G401.6 (cell line): Measurements from ENCODE around the gene CDH23.

ENCODE experiments used
- FAIRE-seq: peaks from 2 replicates; lab custom pipeline; 2012; peaks lifted over from hg19 to GRCh38; lab: Jason Lieb, UNC

The CDH23 gene

GRCh38 chr10:71663311-71663710 is 266.6 kb downstream of the CDH23 start:
- no peak for FAIRE-seq

- no peak for FAIRE-seq
Measured at GRCh38 chr10:71664585-71664984, 267.9 kb downstream of the CDH23 start.

DNA sequence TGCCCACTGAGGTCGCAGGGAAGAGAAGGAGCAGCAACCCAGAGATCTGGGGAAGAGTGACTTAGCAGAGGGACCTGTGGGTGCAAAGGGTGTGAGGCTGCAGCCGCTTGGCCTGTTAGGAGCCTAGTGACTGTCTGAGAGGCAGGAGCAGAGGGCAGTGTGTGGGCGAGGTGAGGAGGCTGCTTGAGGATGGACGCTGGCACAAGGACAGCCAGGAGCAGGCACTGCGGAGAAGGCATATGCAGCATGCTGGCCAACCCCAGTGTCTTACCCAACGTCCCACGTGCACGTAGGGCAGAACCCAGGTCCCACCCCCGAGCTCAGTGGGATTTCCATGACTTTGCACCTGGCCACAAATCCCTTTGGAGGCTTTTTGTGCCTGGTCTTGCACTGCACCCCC is 268.7 kb downstream of the CDH23 start:
- FAIRE-seq, result no peak

- no peak for FAIRE-seq
Measured at GRCh38 chr10:71666639-71667386, 270.1 kb downstream of the CDH23 start.

DNA sequence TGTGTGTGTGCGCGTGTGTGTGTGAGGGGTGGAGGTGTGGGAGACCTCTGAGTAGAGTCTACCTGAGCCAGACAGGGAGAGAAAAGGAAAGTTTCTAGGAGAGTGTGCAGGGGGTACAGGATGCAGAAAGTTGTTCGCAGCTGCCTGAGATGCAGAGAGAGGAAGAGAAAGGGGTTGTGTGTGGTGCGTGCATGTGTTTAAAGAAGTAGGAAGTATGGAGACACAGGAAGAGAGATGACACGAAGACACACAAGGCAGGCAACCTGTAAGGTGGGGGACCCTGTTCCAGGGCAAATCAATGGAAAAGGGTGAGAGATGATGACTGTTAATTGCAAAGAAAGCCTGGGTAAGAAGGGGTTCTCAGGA is 270.6 kb downstream of the CDH23 start:
- FAIRE-seq, result no peak

DNA sequence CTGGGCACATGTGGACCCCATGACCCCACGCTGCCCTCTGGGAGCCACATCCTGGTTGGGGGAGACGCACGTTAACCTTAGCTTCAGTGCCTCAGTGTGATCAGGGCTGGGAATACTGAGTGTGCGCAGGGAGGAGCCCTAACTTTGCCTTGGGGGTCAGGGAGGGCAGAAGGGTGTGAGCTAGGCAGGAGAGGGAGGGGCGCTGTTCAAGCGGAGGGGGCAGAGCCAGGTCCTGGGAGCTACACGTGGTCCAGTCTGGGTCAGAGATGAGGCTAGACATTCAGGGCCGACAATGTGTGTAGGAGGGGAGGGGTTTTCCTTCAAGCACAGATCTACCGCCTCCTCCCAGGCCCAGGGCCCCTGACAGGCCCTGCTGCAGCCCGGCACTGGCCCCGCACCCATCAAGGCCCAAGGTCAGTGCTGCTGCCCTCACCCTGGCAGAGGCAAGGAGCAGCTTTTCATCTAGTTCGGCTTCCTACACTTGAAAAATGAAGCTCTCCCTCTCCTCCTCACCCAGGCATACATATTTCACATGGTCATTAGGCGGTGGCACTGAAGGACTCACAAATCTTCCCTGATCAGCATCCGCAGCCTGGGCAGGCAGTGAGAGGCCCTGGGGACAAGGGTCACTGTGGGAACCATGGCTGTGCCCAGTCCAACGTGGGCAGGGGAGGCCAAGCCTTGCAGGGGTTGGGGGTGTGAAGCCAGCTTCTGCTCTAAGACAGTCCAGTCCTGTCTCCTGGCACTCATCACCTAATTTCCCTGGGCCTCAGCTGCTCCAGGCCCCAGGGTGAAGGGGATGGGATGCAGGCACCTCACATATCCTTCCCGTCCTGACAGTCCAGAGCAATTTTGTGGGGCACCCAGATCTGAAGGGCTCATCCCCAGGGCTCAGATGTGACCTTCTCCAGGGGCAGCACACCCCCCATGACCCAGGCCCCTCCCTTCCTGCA is 275.6 kb downstream of the CDH23 start:
- FAIRE-seq, result no peak

DNA sequence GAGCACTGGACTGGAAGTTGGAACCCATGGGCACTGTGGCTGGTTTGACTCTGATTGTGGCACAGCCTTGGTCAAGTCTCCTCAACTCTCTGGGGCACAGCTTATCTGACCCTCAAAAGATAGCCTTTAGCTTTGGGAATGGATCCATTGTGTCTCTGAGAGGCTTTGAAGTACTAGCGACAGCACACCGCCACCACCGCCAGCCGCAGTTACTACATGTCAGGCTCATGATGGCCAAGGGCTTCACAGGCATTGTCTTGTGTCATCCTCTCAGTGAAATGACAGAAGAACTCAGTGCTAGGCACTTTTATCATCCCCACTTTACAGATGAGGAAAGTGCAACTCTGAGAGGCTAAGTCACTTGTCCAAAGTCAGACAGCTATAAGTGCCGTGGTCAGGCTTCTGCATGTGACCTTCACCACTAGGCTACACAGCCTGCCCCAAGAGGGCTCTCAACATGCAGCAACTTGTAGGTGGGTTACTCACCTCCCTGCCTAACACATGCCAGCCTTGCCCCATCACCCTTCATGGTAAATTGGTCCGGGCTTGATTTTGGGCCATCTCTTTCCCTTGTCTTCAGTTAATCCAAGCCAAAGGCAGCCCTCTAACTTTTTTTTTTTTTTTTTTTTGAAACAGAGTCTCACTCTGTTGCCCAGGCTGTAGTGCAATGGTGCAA is 278.7 kb downstream of the CDH23 start:
- no peak for FAIRE-seq

- FAIRE-seq, result no peak
Measured at GRCh38 chr10:71677261-71677660, 280.5 kb downstream of the CDH23 start.

DNA sequence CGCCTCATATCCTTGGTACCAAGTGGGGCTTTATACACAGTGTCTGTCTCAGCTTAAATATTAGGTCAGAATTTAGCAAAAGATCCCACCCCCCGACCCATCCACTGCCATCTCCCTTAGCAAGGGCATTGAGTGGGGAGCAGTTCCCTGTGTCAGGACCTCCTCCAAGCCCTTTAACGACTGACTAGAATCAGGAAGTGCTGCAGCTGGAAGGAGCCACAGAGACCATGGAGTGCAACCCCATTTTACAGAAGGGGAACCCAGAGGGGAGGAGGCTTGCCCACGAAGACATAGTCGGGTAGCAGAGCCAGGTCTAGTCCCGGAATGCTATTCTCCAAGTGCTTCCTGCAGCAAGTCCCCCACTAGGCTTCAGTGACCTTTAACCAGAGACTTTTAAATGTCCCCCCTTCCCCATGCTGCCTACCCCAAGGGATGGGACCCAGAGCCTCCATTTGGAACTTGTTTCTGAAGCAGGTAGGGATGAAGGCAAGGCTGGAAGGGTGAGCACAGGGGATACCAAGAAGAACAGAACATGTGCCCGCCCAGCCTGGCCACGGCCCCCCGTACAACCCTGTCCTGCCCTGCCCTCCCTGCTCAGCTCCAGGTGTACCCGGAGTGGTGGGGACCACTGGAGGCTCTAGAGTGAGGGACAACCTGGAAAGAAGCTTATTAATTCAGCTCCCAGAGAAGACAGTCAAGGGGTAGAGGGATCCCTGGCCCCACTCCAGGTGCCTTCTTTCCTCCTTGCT is 281.5 kb downstream of the CDH23 start:
- no peak for FAIRE-seq

- FAIRE-seq, result no peak
Measured at GRCh38 chr10:71679425-71679824, 282.7 kb downstream of the CDH23 start.

DNA sequence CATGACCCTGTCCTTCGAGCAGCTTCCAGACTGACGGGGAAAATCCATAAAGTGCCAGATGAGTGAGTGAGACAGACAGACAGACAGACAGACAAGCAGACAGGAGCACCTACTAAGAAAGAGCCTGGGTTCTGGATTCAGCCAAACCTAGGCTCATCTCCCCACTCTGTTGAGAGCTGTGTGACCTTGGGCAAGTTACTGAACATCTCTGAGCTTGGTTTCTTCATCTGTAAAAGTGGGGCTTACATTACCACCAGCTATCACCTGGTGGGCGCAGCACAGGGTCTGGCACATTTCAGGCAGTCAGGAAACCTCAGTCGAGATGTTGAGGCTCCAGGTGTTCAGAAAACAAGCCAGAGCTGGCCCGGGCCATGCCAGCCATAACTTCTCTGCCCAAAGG is 285.3 kb downstream of the CDH23 start:
- FAIRE-seq, result no peak

DNA sequence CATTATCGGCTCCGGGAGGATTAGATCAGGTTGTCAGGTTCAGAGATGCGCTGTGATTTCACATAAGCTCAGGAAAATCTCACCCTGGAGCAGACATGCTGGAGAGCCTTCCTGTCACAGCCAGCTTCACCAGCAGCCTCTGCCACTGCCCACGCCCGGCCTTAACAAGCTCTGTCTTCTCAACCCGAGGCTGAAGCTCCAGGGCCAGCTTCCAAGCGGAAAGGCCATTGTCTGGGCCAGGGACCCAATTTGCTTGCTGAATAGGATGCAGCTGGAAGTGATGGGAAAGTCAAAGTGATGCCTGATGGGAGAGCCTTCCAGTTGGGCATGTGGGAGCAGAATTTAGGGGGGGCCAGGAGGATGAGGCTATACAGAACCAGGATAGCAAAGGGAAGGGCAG is 286.6 kb downstream of the CDH23 start:
- no peak for FAIRE-seq

DNA sequence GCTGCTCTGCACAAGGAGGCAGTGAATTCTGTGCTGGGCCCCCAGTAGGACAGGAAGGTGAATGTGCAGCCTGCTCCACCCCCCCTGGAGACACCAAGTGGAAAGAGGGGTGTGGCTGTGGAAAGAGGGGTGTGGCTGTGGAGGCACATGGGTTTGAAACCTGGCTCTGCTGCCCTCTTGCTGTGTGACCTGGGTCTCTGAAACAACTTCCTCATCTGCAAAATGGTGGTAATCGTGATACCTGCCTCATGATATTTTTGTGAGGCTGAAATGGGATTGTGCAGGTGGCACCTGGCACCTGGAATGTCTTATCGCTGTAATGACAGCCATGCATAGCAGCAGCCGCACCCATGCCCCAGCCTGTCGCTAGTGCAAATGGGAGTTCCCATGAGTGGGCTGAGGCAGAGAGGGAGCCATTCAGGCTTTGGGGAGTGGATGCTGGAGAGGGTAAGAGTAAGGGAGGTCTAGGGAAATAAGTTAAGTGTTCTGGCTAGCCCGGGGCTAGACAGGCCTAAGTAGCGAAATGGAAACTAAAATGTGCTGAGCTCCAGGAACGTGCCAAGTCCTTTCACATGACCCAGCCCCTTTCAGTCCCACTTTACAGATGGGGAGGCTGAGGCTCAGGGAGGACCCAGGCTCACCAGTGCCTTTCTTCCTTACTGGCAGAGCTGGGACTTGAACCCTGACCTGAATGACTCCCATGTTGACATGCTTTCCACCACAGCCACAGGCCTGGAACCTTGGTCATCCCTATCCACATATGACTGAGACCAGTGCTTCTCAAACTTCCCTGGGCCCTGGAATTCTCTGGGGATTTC is 287.8 kb downstream of the CDH23 start:
- no peak for FAIRE-seq

- FAIRE-seq, result no peak
Measured at GRCh38 chr10:71685554-71686232, 289.0 kb downstream of the CDH23 start.

DNA sequence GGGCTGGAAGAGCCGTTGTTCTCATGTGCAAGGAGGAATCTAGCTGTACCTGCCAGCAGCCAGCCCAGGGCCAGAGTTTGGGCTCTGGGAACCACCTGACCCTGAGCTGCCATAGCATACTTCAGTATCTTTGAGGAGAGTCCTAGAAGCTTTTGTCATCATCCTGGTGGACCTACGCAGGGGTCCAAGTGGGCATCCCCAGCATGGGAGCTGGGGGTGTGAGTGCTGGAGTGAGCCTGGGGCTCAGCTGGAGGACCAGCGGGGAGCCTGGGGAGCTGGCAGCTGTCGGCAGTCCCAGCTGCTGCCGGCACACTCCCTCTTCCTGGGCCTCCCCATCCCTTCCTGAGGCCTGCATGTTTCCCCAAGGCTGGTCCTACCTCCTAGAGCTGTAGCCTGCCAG is 290.4 kb downstream of the CDH23 start:
- no peak for FAIRE-seq

DNA sequence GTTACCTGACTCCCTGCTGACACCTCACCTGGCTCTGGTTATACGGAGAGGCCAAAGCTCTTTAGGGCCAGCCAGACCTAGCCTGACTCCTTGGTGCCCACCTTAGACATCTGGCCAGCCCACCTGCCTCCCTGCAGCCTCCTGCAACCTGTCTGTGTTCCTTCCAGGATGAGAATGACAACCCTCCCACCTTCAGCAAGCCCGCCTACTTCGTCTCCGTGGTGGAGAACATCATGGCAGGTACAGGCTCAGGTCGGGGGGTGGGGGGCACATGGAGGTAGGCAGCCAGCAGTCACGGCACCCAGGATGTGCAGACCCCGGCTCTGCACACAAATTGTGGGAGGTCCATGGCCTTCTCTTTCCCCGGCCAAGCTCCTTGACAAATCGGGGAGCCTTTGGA is 290.8 kb downstream of the CDH23 start:
- FAIRE-seq, result no peak

- no peak for FAIRE-seq
Measured at GRCh38 chr10:71688256-71688655, 291.5 kb downstream of the CDH23 start.

DNA sequence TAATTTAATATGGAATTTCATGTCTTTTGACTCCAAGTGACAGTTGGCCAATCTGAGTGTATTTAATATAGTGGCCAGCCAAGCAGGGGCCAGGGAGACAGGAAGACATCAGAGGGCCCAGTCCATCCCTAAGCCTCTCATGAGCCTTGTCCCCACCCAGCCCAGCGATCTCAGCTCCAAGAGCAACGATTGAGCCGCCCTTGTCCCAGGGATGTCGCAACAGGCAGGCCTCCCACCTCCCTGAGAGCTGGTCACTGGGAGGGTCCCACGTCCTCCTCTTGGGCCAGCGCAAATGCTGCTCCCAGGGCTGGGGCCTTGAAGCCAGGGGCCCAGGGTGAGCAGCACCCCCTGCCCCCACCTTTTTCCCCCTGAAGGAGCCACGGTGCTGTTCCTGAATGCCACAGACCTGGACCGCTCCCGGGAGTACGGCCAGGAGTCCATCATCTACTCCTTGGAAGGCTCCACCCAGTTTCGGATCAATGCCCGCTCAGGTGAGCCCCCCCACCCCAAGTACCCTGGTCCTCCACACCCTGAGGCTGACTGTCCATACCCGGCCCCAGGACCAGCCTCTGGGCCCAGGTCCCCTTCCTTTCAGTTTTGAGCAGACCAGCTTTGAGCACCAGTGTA is 293.5 kb downstream of the CDH23 start:
- FAIRE-seq, result no peak

- no peak for FAIRE-seq
Measured at GRCh38 chr10:71691405-71691804, 294.7 kb downstream of the CDH23 start.

DNA sequence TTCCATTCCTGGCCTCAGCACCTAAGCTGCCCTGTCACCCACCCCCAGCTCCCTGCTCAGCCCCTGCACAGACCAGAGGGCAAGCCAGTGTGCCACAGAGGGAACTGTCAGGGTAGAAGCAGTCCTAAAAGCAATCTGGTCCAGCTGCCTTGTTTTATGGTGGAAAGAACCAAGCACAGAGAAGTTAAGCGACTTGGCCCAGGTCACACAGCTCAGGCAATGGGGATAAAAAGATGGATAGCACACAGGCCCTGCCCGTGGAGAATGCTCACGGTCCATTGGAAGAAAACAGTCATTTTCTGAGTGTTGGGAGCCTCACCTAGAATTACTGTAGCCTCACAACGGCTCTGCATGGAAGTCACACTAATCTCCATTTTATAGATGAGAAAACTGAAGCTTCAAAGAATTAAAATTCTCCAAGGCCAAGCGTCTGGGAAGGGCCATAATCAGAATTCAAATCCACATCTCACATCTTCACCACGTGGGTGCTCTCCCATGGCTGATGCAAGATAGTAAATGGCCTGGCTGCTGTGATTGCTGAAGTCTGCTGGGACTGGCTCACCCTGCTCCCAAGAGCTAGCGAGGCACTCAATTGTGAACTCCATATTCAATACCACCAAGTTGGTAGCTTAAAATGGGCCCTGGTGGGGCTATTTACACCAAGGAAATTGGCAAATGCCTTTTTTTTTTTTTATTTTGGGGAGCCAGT is 296.0 kb downstream of the CDH23 start:
- no peak for FAIRE-seq
